HEK293 (cell line): ENCODE measurements around the gene PRKAR2B.

Source experiments
- AEBP2 ChIP-seq: fragments of 450-650 bp; formaldehyde crosslinking; IDR thresholded peaks from 2 replicates; pipeline ENCODE4 v1.5.1; 2016; ENCODE audit warnings: missing biosample characterization, missing genetic modification characterization, borderline replicate concordance
- BCL6B ChIP-seq: fragments of 450-650 bp; formaldehyde crosslinking; IDR thresholded peaks from 2 replicates; pipeline ENCODE4 v1.5.1; 2017; ENCODE audit warnings: missing biosample characterization, missing genetic modification characterization
- ELK4 ChIP-seq: IDR thresholded peaks from 2 replicates; pipeline ENCODE4 v1.6.1; 2011; ENCODE audit warnings: mild to moderate bottlenecking, low read depth, low read length, borderline replicate concordance
- MZF1 ChIP-seq: fragments of 450-650 bp; formaldehyde crosslinking; IDR thresholded peaks from 2 replicates; pipeline ENCODE4 v1.5.1; 2017; ENCODE audit warnings: missing biosample characterization, missing genetic modification characterization, borderline replicate concordance
- PRDM4 ChIP-seq: fragments of 450-650 bp; formaldehyde crosslinking; IDR thresholded peaks from 2 replicates; pipeline ENCODE4 v1.5.1; 2017; ENCODE audit warnings: missing biosample characterization, missing genetic modification characterization
- SETDB1 ChIP-seq: IDR thresholded peaks from one replicate; pipeline ENCODE4 v1.6.1; 2017; ENCODE audit warnings: mild to moderate bottlenecking, low read length, moderate library complexity, mixed read lengths; ENCODE audit not compliant: insufficient read length
- YY1 ChIP-seq: fragments of 450-650 bp; formaldehyde crosslinking; IDR thresholded peaks from 2 replicates; pipeline ENCODE4 v1.5.1; 2018; ENCODE audit warnings: missing biosample characterization, missing genetic modification characterization
- ZNF18 ChIP-seq: fragments of 450-650 bp; formaldehyde crosslinking; IDR thresholded peaks from 2 replicates; pipeline ENCODE4 v1.5.1; 2016; ENCODE audit warnings: missing biosample characterization, missing genetic modification characterization
- ZNF214 ChIP-seq: fragments of 450-650 bp; formaldehyde crosslinking; IDR thresholded peaks from 2 replicates; pipeline ENCODE4 v1.5.1; 2017; ENCODE audit warnings: missing biosample characterization, mild to moderate bottlenecking, missing genetic modification characterization, borderline replicate concordance
- ZNF24 ChIP-seq: fragments of 450-650 bp; formaldehyde crosslinking; IDR thresholded peaks from 2 replicates; pipeline ENCODE4 v1.5.1; 2016; ENCODE audit warnings: missing biosample characterization, missing genetic modification characterization
- ZNF311 ChIP-seq: fragments of 450-650 bp; formaldehyde crosslinking; IDR thresholded peaks from 2 replicates; pipeline ENCODE4 v1.5.1; 2017; ENCODE audit warnings: missing biosample characterization, missing genetic modification characterization, borderline replicate concordance
- ZNF473 ChIP-seq: fragments of 450-650 bp; formaldehyde crosslinking; IDR thresholded peaks from 2 replicates; pipeline ENCODE4 v1.5.1; 2017; ENCODE audit warnings: missing biosample characterization, missing genetic modification characterization
- ZNF488 ChIP-seq: fragments of 450-650 bp; formaldehyde crosslinking; IDR thresholded peaks from 2 replicates; pipeline ENCODE4 v1.5.1; 2016; ENCODE audit warnings: missing biosample characterization, missing genetic modification characterization
- ZNF518A ChIP-seq: fragments of 450-650 bp; formaldehyde crosslinking; conservative IDR thresholded peaks from 2 replicates; pipeline ENCODE4 v1.5.1; 2016; ENCODE audit warnings: low read depth, missing biosample characterization, missing genetic modification characterization
- ZNF571 ChIP-seq: fragments of 450-650 bp; formaldehyde crosslinking; IDR thresholded peaks from 2 replicates; pipeline ENCODE4 v1.5.0; 2017; ENCODE audit warnings: missing biosample characterization, missing genetic modification characterization
- ZNF645 ChIP-seq: fragments of 450-650 bp; formaldehyde crosslinking; IDR thresholded peaks from 2 replicates; pipeline ENCODE4; 2016; ENCODE audit warnings: missing biosample characterization, missing genetic modification characterization
- ZNF664 ChIP-seq: fragments of 450-650 bp; formaldehyde crosslinking; IDR thresholded peaks from 2 replicates; pipeline ENCODE4 v1.5.1; 2016; ENCODE audit warnings: missing biosample characterization, missing genetic modification characterization
- ZNF670 ChIP-seq: fragments of 450-650 bp; formaldehyde crosslinking; IDR thresholded peaks from 2 replicates; pipeline ENCODE4 v1.5.1; 2016; ENCODE audit warnings: missing biosample characterization, missing genetic modification characterization, low read depth
- ZSCAN23 ChIP-seq: fragments of 450-650 bp; formaldehyde crosslinking; IDR thresholded peaks from 2 replicates; pipeline ENCODE4 v1.5.1; 2016; ENCODE audit warnings: missing biosample characterization, missing genetic modification characterization

Gene PRKAR2B

GRCh38 chr7:107168233-107169119 lies 124.0 kb downstream of the PRKAR2B start, which contains the start of gene HBP1 (continued):
- TF ChIP-seq AEBP2 (tag by site-specific recombination): no peak
- TF ChIP-seq ZNF24 (tag by site-specific recombination): peak; percentile 15; the same call in 1 of the 2 replicates
- no peak for TF ChIP-seq ZNF645 (tag by site-specific recombination)
- TF ChIP-seq SETDB1: no peak
- TF ChIP-seq ZNF473 (tag by site-specific recombination): no peak
- TF ChIP-seq ZNF571 (tag by site-specific recombination): no peak
- TF ChIP-seq ZNF214 (tag by site-specific recombination): no peak
- TF ChIP-seq ZNF488: no peak
- TF ChIP-seq ZNF670 (tag by site-specific recombination): no peak
- TF ChIP-seq BCL6B (tag by site-specific recombination): no peak
- no peak for TF ChIP-seq ZNF311 (tag by site-specific recombination)
- TF ChIP-seq ELK4: no peak
- TF ChIP-seq YY1 (tag by site-specific recombination): peak; percentile 83
- TF ChIP-seq ZNF18: no peak
- no peak for TF ChIP-seq ZNF518A (tag by site-specific recombination)
- peak; percentile 70 for TF ChIP-seq MZF1 (tag by site-specific recombination)
- TF ChIP-seq ZSCAN23: peak; percentile 10; the same call in 1 of the 2 replicates
- no peak; the same call in 1 of the 2 replicates for TF ChIP-seq PRDM4 (tag by site-specific recombination)
- no peak for TF ChIP-seq ZNF664 (tag by site-specific recombination)
